ENCODE data around the gene CLIP4.

The CLIP4 gene

GRCh38 chr2:29223851-29224692 is 108.9 kb downstream of the CLIP4 start:
- no peak for DNase-seq

- no peak for DNase-seq
These were observed 109.7 kb downstream of the CLIP4 start for GRCh38 chr2:29224693-29225551.

- DNase-seq: no peak
These were observed 110.6 kb downstream of the CLIP4 start for GRCh38 chr2:29225814-29226213.

GRCh38 chr2:29226375-29226774 is 111.2 kb downstream of the CLIP4 start:
- no peak for DNase-seq

- no peak for DNase-seq
These were observed 111.6 kb downstream of the CLIP4 start for GRCh38 chr2:29226808-29227207.

- no peak for DNase-seq
These were observed 112.9 kb downstream of the CLIP4 start for GRCh38 chr2:29227935-29228675.

- DNase-seq: no peak
These were observed 113.7 kb downstream of the CLIP4 start for GRCh38 chr2:29228947-29229346.

- DNase-seq: no peak
These were observed 114.4 kb downstream of the CLIP4 start for GRCh38 chr2:29229640-29230039.

- DNase-seq: no peak
These were observed 116.8 kb downstream of the CLIP4 start for GRCh38 chr2:29232041-29232440.

GRCh38 chr2:29233428-29233827 is 118.2 kb downstream of the CLIP4 start:
- no peak for DNase-seq

GRCh38 chr2:29235411-29235810 is 120.2 kb downstream of the CLIP4 start:
- DNase-seq: no peak

GRCh38 chr2:29236074-29236473 is 120.9 kb downstream of the CLIP4 start:
- no peak for DNase-seq

- DNase-seq: no peak
These were observed 123.3 kb downstream of the CLIP4 start for GRCh38 chr2:29238497-29238896.

All from NCI-H1436 (cell line).